Transverse colon (tissue), 4 donors: ENCODE measurements around the gene TMEM178B. TPM values are rescaled to one million over a fixed set of nuclear protein-coding genes. Genes with fewer than 3 reads are reported as not detected.

Experiments
- DNase-seq: peaks from one replicate; pipeline ENCODE4 v3.0.0-alpha.2; 2019
- H3K27ac ChIP-seq, 4 donors: fragments of 200-600 bp; sonication (generic); 2 replicates each; pipeline ENCODE4 v1.5.1; 2016 to 2018; ENCODE audit warnings: inconsistent platforms in 4 of 4
- H3K27me3 ChIP-seq: fragments of 200-600 bp; sonication (generic); 2 replicates; pipeline ENCODE4 v1.5.1; 2017; ENCODE audit warnings: inconsistent platforms
- H3K36me3 ChIP-seq, 4 donors: fragments of 200-600 bp; sonication (generic); 2 replicates each; pipeline ENCODE4 v1.5.1; 2017 to 2019; ENCODE audit warnings: inconsistent platforms in 4 of 4
- H3K4me1 ChIP-seq, 4 donors: fragments of 200-600 bp; sonication (generic); 2 replicates each; pipeline ENCODE4 v1.5.1; 2017 to 2020; ENCODE audit warnings: inconsistent platforms in 4 of 4
- H3K4me3 ChIP-seq, 4 donors: fragments of 200-600 bp; sonication (generic); 1 replicate in 1 of 4; 2 replicates in 3 of 4; pipeline versions ENCODE4 v1.5.1 to v1.6.1; 2017 to 2019; ENCODE audit warnings: inconsistent platforms in 4 of 4
- H3K9me3 ChIP-seq, 2 donors: fragments of 200-600 bp; sonication (generic); 2 replicates each; pipeline ENCODE4 v1.5.1; 2017 to 2019; ENCODE audit warnings: inconsistent platforms in 2 of 2
- CTCF ChIP-seq, 5 experiments: fragments of 200-600 bp in 3 of 5; fragments of 450-650 bp in 2 of 5; sonication (generic) in 3 of 5; IDR thresholded peaks; 1 replicate in 2 of 5; 2 replicates in 3 of 5; pipeline ENCODE4 v1.5.1; 2016 to 2017; ENCODE audit warnings: antibody characterized with exemption in 5 of 5, inconsistent platforms in 3 of 5, mild to moderate bottlenecking in 2 of 5, moderate library complexity in 1 of 5
- EP300 ChIP-seq: sonication (generic); formaldehyde crosslinking; IDR thresholded peaks from one replicate; pipeline ENCODE4 v1.6.1; 2017; ENCODE audit warnings: antibody characterized with exemption, low read depth
- POLR2A ChIP-seq: fragments of 450-650 bp; IDR thresholded peaks from one replicate; pipeline ENCODE4 v1.6.1; 2016; ENCODE audit warnings: antibody characterized with exemption, mild to moderate bottlenecking, moderate library complexity
- POLR2AphosphoS5 ChIP-seq, 3 donors: sonication (generic); formaldehyde crosslinking; IDR thresholded peaks; one replicate each; pipeline ENCODE4 v1.6.1; 2016; ENCODE audit warnings: antibody characterized with exemption in 3 of 3
- WGBS, 2 donors: methylation state at CpG; one replicate each; pipeline ENCODE4 v1.1.5; 2018; ENCODE audit warnings: low coverage in 1 of 2; 5-methylcytosine and 5-hydroxymethylcytosine counted together
- in situ Hi-C, 4 donors: fragments of 200-750 bp; cut with MboI; loops; one replicate each; pipeline versions ENCODE4 v1.15.0 to v1.15.1; 2017; ENCODE audit warnings: low sequenced_read_pairs in 3 of 4, low pct_ligation_motif_present in 1 of 4, low pct_unique_long_range_greater_than_20kb in 1 of 4
- intact Hi-C: fragments of 100-400 bp; cut with DNase I; formaldehyde crosslinking; loops from one replicate; pipeline ENCODE4 v1.15.1; 2023; ENCODE audit warnings: low total_unique reads
- small RNA-seq, 4 donors: library from RNA; depleted of rRNA; stranded (forward); fragments of <200 nt; gene quantifications; one replicate each; pipeline ENCODE3, GENCODE V24; 2016
- total RNA-seq, 4 donors: library from RNA; depleted of rRNA; stranded (reverse); fragments of >200 nt; gene quantifications; one replicate each; pipeline ENCODE4 v1.1.0, GENCODE V29; 2016

Gene TMEM178B
- total RNA-seq, 4 donors from 2014 or later, result 0.32 to 0.82 (median 0.39) TPM

GRCh38 chr7:141522657-141523342 lies 448.9 kb downstream of the TMEM178B start:
- no peak for DNase-seq
- no peak overlapping the region for H3K4me3 ChIP-seq
- WGBS, 2 donors, result 79 to 86% methylated on average over 2 to 3 of the region's 3 CpGs
- no peaks in the 10 kb centered on the region for H3K9me3 ChIP-seq
- in situ Hi-C loops (no loop called here), intact Hi-C loops (no loop called here)
- H3K4me1 ChIP-seq, result no peaks in the 10 kb centered on the region
- no peak overlapping the region for H3K27ac ChIP-seq
- no peaks in the 10 kb centered on the region for H3K36me3 ChIP-seq
- TF ChIP-seq POLR2AphosphoS5 (IDR thresholded peaks at IDR 0.05), result no peak
- TF ChIP-seq EP300, result no peak
- no peak for TF ChIP-seq POLR2A
- TF ChIP-seq CTCF (IDR thresholded peaks at IDR 0.05), result no peak
- no peaks in the 10 kb centered on the region for H3K27me3 ChIP-seq

GRCh38 chr7:141525973-141526514 lies 452.2 kb downstream of the TMEM178B start:
- Histone ChIP-seq H3K27ac (no peak overlapping the region), H3K4me1 (no peaks in the 10 kb centered on the region), H3K9me3 (no peaks in the 10 kb centered on the region), H3K27me3 (no peaks in the 10 kb centered on the region), H3K36me3 (no peaks in the 10 kb centered on the region), H3K4me3 (no peak overlapping the region)
- DNase-seq, result no peak
- TF ChIP-seq POLR2AphosphoS5 (IDR thresholded peaks at IDR 0.05), result no peak
- TF ChIP-seq CTCF (IDR thresholded peaks at IDR 0.05), result no peak
- no peak for TF ChIP-seq POLR2A
- no peak for TF ChIP-seq EP300
- intact Hi-C loops (no loop called here), in situ Hi-C loops (loop anchor here in 3 of 4 donors (25.0 kb wide), 2 partner anchors 514 to 714 kb away; partner anchors contain the start of gene MRPS33 (in 1 of the 3))

- Histone ChIP-seq H3K27me3 (no peaks in the 10 kb centered on the region), H3K4me3 (no peak overlapping the region), H3K36me3 (no peaks in the 10 kb centered on the region), H3K9me3 (no peaks in the 10 kb centered on the region), H3K27ac (no peak overlapping the region), H3K4me1 (no peaks in the 10 kb centered on the region)
- TF ChIP-seq POLR2AphosphoS5 (IDR thresholded peaks at IDR 0.05) (no peak), CTCF (IDR thresholded peaks at IDR 0.05) (no peak), EP300 (no peak), POLR2A (no peak)
- intact Hi-C loops (no loop called here), in situ Hi-C loops (loop anchor here in 3 of 4 donors (25.0 kb wide), 2 partner anchors 515 to 715 kb away; partner anchors contain the start of gene MRPS33 (in 1 of the 3))
- no peak for DNase-seq
- WGBS, 2 donors, result 95 to 100% methylated on average over 4 of the region's 4 CpGs
These were observed 453.2 kb downstream of the TMEM178B start for GRCh38 chr7:141527076-141527475.

GRCh38 chr7:141528399-141528798 lies 454.5 kb downstream of the TMEM178B start:
- H3K9me3 ChIP-seq, result no peaks in the 10 kb centered on the region
- TF ChIP-seq POLR2AphosphoS5 (IDR thresholded peaks at IDR 0.05), result no peak
- no peak for TF ChIP-seq EP300
- no peak for TF ChIP-seq POLR2A
- no peak for TF ChIP-seq CTCF (IDR thresholded peaks at IDR 0.05)
- H3K36me3 ChIP-seq, result no peaks in the 10 kb centered on the region
- in situ Hi-C loops (loop anchor here in 3 of 4 donors (25.0 kb wide), 2 partner anchors 516 to 716 kb away; partner anchors contain the start of gene MRPS33 (in 1 of the 3)), intact Hi-C loops (no loop called here)
- DNase-seq, result no peak
- 95 to 100% methylated on average over 3 of the region's 3 CpGs for WGBS, 2 donors
- H3K27me3 ChIP-seq, result no peaks in the 10 kb centered on the region
- no peak overlapping the region for H3K4me3 ChIP-seq
- H3K27ac ChIP-seq, result no peak overlapping the region
- peaks cover 0 to 2% (median 0%) of the 10 kb centered on the region in 4 donors for H3K4me1 ChIP-seq

Small RNA genes lying within 50 kb of the gene (small RNA-seq; reads per million reads assigned to genes)
- 0 reads per million in 4 donors for gene AC006362.1
- 0 reads per million in 4 donors for gene RNU4-74P

Other genes starting within 250 kb of the TMEM178B start
- gene BRAF, start 149.1 kb upstream of the TMEM178B start, total RNA-seq, result 10 to 100 TPM; 20.9 to 51.8 (median 34.8) TPM
- gene MRPS33, start 59.1 kb upstream of the TMEM178B start, total RNA-seq, result 10 to 100 TPM in 2 of 4 donors, under 1 TPM in 2; 0.60 to 37.1 (median 12.0) TPM